Measurements from ENCODE around the gene PRL.

Gene PRL

GRCh38 chr6:22296936-22297335, at the start of gene PRL:
PRL (minus strand) TSS chr6:22297036; CDS start chr6:22296982, 54 bp downstream.
- no peak for DNase-seq (ENCODE audit: low spot score)

GRCh38 chr6:22343864-22344263, 47.0 kb upstream of the PRL start:
- DNase-seq (ENCODE audit: low spot score): no peak

- DNase-seq (ENCODE audit: low spot score): no peak
Observed at GRCh38 chr6:22334778-22335177, 37.9 kb upstream of the PRL start.

- DNase-seq (ENCODE audit: low spot score): no peak
Observed at GRCh38 chr6:22333802-22334201, 37.0 kb upstream of the PRL start.

GRCh38 chr6:22332711-22333110, 35.9 kb upstream of the PRL start:
- DNase-seq (ENCODE audit: low spot score): no peak

GRCh38 chr6:22332216-22332615, 35.4 kb upstream of the PRL start:
- no peak for DNase-seq (ENCODE audit: low spot score)

GRCh38 chr6:22330941-22331340, 34.1 kb upstream of the PRL start:
- no peak for DNase-seq (ENCODE audit: low spot score)

- DNase-seq (ENCODE audit: low spot score): no peak
Observed at GRCh38 chr6:22328474-22328873, 31.6 kb upstream of the PRL start.

GRCh38 chr6:22327881-22328280, 31.0 kb upstream of the PRL start:
- DNase-seq (ENCODE audit: low spot score): no peak

GRCh38 chr6:22326500-22326899, 29.7 kb upstream of the PRL start:
- DNase-seq (ENCODE audit: low spot score): no peak

GRCh38 chr6:22325481-22325880, 28.6 kb upstream of the PRL start:
- DNase-seq (ENCODE audit: low spot score): no peak

GRCh38 chr6:22323848-22324247, 27.0 kb upstream of the PRL start:
- DNase-seq (ENCODE audit: low spot score): no peak

- no peak for DNase-seq (ENCODE audit: low spot score)
Observed at GRCh38 chr6:22322103-22323030, 25.5 kb upstream of the PRL start.

GRCh38 chr6:22320750-22321149, 23.9 kb upstream of the PRL start:
- no peak for DNase-seq (ENCODE audit: low spot score)

- DNase-seq (ENCODE audit: low spot score): no peak
Observed at GRCh38 chr6:22318404-22318803, 21.6 kb upstream of the PRL start.

GRCh38 chr6:22313796-22314195, 17.0 kb upstream of the PRL start:
- no peak for DNase-seq (ENCODE audit: low spot score)

- no peak for DNase-seq (ENCODE audit: low spot score)
Observed at GRCh38 chr6:22308939-22309338, 12.1 kb upstream of the PRL start.

- peak; percentile 3 for DNase-seq (ENCODE audit: low spot score)
Observed at GRCh38 chr6:22306741-22307466, 10.1 kb upstream of the PRL start.

GRCh38 chr6:22302838-22303237, 6.0 kb upstream of the PRL start:
- DNase-seq (ENCODE audit: low spot score): no peak

GRCh38 chr6:22300273-22300998, 3.6 kb upstream of the PRL start:
- no peak for DNase-seq (ENCODE audit: low spot score)

- DNase-seq (ENCODE audit: low spot score): no peak
Observed at GRCh38 chr6:22298475-22298890, 1.6 kb upstream of the PRL start.

- DNase-seq (ENCODE audit: low spot score): no peak
Observed at GRCh38 chr6:22296067-22296466, 769 bp downstream of the PRL start.

GRCh38 chr6:22295145-22295544, 1.7 kb downstream of the PRL start:
- DNase-seq (ENCODE audit: low spot score): no peak

Measured in pons (tissue), 1 donor.